GM21825 (cell line): ENCODE data around the gene NFE2.

Experiments used
- ATAC-seq: cut with Tn5 transposase; IDR thresholded peaks from one replicate; pipeline ENCODE4 v1.9.1; 2021; ENCODE audit warnings: mild to moderate bottlenecking, moderate library complexity; ENCODE audit not compliant: unreplicated experiment

Gene NFE2

DNA sequence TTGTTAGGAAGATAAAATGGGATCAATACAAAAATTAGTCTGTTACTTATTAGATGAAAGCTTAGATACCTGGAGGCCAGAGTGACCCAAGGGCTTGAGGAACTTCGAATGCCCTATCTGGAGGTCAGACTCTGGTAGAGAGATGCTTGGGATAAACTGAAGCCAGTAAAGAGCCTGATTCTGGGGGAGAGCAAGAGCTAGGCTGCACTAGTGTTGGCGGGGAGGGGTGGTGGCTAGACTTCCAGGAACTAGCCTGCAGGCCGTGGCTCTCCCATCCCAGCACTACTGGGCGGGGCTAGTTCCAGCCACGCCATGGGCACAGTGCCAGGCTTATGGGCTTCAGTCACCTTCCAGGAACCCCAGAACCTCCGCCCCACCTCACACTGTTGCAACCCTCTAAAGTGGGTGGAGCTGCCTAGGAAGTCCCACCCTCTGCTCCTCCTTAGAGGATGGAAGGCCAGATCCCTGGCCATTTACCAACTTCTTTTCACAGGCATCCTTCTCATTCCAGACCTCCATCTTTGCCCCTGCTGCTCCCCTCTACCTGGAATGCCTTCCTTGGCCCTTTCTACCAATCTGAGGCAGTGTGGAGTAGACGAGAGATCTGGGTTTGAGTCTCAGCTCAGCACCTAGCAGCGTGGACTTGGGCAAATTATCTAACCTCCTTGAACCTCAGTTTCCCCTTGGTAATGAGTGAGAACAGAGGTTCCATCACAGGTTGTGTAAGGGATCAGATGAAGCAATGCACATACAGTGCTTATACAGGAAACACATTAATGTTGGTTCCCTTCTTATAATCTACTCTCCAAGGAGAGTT lies 6.3 kb upstream of the NFE2 start:
- no peak for ATAC-seq

DNA sequence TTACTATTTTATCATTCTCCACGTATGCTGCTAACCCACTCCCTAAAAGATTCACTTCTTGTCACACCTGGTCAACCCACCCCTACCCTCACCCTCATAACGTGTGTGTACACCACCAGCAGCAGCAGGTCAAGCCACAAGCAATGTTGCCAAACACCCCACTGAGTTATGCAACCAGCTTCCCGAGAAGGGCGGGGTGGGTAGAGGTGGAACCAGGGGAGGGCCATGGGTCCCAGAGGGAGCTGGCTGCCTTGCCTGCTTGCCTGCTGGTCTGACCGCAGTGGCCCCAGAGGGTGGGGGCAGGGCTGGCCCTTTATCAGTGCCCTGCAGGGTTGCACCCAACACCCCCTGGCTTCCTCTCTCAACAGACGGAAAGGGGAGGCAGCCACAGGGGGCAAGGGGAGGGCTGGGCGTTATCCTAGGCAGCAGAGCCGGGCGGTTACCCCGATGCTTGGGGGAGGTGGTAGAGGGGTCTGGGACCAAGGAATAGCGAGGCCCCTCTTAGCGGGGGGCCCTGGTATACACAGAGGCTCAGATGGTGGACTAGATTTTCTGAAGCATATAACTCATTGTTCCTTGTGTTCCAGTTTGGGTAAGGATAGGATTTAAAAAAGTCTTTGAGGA lies 3.5 kb upstream of the NFE2 start:
- ATAC-seq = no peak

DNA sequence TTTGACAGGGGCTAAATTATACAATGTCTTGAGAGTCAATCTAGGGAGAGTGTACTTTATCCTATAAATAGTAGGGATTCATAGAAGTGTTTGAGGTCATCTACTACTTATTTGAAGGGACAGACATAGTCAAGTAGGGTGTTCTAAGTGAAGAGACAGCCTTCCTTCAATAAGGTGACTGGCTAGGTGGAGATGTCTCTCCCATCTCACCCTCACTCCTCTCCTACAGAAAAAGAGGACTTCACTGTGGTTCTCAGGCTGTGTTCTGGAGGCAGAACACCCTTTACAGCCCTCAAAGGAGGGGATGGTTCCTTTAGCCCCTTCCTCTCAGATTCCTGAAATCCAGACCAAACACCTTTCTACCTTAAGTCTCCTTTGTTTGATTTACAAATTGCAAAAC lies 2.8 kb upstream of the NFE2 start:
- no peak for ATAC-seq

DNA sequence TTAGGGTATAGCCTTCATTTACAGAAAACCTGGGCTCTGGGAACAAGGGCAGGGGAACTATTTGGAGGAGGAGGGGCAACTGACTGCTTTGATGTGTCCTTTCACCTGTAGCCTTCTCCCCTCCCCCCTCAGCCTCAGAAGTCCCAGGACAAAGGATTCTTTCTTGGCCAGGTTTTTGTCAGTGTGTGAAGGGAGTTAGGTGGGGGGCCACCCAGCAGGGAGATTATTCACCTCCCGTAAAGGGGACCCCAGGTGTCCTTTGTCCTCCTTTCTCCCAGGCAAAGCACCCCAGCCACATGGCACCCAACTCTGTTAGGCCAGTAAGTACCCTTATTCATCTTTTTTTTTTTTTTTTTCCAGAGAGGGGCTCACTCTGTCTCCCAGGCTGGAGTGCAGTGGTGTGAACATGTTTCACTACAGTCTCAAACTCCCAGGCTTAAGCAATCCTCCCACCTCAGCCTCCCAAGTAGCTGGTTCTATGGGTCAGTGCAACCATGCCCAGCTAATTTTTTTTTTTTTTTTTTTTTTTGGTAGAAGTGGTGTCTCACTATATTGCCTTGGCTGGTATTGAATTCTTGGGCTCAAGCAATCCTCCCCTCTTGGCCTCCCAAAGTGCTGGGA lies 723 bp upstream of the NFE2 start:
- ATAC-seq = no peak

DNA sequence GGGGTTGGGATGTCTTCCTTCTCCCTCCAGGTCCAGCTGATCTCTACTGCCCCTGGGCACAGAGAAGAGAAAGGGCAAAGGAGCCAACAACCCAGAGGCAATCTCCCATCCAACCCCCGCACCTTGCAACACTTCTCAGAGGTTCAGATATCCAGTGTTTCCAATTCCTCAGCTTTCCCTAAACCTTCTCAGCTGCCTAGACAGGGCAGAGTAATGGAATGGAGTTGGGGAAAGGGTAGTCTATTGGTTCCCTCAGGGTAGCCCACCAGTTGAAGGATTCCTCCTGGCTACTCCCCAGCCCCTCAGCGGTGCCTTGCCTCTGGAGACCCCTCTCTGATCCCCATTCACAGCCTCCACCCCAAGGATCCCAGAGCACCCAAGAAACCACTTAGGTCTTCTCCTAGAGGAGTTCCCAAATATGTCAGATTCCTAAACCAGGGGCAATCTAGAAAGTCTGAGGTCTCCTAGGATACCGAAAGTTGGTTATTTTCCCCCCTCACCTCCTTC lies 537 bp downstream of the NFE2 start:
- no peak for ATAC-seq

DNA sequence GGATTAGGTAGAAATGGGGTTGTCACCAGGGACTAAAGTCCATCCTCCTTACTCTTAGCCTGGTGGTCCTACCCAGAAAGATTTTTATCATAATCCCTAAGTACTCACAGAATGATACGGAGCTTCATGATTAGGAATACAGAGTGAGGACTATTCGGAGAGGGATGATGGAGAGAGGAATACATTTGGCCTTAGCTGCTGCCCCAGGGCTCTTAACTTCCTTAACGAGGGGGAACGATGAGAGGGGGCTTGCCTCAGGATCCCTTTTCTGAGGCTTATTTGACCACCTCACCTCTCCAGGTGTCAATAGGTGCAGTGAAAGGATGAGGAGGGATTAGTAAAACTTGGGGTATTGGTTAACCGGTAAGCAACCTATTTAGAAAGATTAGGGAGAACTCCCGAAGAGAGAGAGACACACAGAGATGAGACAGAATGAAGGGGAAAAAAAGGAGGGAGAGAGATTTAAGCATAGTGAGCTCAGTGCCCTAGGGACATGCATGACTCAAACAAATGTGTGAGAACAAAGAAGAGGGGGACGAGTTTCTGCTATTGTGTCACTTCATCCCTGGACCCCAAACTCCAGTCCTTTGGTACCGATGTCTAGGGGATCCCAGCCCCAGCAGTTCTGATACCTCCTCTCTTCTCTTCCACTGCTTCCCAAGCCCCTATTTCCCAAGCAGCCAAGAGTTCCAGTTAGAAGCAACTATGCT lies 1.1 kb downstream of the NFE2 start:
- no peak for ATAC-seq

DNA sequence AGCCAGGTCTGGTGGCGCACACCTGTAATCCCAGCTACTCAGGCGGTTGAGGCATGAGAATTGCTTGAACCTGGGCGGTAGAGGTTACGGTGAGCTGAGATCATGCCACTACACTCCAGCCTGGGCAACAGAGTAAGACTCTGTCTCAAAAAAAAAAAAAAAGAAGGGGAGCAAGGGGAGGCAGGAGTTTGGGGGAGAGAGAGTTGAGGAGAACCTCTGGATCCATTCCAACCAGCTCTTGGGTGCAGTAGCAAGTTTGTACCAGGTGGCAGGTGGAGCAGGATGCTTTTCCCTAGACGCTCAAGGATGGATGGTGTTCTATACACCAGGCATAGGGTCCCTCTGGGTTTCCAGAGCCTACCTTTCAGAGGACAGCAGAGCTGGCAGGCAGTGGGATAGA lies 1.9 kb downstream of the NFE2 start:
- ATAC-seq = no peak

DNA sequence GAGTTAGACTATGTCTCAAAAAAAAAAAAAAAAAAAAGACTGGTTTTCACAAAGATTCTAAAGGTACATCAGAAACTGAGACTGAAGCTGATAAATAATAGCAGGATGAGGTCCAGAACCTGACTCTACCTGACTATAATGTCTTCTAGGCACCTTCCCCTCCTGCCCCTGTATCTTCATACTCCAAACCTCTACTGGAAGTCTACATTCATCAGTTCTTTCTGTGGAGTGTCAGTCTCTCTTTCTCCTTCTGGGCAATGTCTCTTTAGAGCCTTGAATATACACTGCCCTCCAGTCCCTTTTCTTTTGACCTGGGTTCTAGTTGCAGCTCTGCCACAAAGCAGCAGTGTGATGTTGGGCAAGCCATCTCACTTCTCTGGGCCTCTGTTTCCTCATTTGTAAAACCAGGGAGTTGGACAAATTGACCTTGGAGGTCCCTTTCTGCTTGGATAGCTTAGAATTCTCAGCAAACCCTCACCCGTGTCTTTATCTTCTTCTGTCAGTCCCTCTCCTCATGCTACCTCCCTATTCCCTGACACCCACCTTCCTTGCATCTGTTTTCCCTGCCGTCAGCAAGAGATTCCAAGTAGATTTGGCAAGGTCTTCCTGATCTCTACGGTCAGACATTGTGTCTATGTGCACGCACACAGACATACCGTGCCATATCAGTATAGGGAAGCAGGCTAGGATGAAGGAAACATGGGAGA lies 4.3 kb downstream of the NFE2 start:
- ATAC-seq = no peak

DNA sequence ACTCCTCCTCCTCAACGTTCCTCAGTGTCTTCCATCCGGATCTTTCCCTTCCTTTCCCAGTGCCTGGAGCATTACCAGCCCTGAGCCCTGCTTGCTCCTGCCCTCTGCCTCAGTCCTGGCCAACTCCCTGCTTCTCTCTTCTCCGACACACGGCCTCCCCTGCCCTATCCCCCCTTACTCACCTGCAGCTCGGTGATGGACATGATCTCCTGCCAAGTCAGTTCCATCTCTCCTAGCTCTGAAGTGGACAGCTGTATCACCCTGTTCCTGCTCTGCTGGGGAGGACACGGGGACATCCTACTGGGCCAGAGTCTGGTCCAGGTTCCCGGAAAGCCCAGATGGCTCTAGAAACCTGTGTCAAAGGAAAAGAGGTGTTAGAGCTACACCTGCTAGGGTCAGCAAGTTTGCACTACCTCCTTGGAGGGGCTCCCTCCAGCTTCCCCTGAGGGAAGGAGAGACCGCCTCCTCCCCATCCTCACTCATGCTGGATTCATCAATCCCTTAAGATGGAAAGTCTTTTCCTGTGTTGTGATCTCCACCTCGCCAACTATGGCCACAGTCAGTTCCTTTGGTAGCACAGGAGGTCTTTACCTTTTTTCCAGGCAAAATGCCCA lies 5.8 kb downstream of the NFE2 start:
- ATAC-seq = no peak

DNA sequence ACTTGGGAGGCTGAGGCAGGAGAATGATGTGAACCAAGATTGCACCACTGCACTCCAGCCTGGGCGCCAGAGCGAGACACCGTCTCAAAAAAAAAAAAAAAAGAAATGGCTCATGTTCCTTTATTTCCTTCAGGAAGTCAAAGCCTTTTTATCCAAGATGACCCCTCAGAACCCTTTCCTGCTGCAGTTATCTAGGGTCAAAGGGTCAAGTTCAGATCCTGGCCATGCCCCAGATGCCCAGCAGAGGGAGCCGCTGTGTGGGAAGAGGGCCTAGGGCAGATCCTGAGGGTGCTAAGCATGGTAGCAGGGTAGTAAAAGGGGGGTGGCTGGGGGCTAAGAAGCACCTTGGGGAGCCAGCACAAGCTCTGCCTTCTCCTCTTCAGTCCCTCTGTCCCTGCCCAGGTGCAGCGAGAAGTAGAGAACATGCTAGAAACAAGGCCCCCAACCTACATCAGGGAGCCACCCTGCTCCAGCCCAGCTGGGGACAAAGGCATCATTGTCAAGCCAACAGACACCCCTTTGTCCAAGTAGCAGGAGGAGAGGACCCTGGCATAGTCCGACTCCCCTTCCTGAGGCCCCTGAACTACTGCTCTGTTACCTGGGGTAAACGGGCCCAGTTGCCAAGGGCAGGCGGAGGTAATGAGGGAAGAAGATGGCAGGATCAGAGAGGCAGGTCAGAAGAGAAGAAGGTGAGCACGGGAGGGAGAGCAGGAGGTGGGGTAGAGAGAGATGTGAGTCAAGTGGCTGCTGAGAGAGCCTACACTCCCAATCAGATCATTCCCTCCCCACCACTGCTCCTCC lies 6.5 kb downstream of the NFE2 start:
- peak; percentile 52 for ATAC-seq

DNA sequence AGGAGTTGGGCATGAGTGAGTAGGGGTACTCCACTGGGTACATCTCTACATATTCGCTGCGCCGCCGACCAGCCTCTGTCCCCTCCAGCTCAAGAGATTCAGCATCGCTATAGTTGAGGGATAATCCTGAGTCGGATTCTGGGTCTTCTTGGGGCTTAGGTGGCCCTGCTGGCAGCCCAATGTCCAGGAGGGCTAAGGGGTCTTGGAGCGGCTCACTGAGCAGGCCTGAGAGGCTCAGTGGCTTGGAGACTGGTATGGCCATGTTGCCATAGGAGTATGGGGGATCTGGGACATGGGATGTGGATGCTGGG lies 7.9 kb downstream of the NFE2 start:
- ATAC-seq = no peak

DNA sequence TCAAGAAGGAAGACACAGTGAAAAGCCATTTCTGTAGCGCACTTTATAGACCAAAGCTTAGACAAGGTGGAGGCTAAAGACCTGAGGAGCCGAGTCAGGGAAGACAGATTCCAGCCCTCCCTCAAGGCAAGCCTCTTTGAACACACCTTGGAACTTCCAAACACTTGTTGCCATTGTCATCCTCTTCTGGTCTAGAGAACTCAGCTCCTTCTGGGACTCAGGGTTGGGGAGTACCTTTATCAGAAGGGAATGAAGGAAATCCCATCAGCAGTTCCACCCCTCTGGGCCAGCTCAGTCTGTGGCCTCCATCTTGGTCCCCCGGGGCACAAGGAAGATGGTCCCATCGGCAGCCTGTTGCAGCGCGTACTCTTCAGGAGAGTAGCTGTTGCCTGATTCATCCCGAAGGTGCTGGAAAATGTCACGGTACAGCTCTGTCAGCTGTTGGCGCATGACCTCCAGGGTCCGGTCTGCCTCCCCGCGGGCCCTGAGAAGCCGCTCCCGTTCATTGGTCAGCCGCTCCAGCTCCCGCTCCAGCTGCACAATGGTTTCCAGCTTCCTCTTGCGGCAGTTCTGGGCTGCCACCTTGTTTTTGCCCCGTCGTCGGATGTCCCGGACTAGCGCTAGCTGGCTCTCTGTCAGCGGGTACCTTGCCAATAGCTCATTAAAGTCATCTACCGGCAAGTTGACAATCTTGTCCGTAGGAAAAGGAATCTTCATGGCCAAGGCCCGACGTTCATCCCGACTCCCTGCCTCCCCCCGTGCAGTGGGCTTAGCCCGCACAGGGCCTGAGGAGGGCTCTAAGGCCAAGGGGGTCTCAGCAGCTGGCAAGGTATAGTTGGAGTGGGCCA lies 8.5 kb downstream of the NFE2 start:
- no peak for ATAC-seq

DNA sequence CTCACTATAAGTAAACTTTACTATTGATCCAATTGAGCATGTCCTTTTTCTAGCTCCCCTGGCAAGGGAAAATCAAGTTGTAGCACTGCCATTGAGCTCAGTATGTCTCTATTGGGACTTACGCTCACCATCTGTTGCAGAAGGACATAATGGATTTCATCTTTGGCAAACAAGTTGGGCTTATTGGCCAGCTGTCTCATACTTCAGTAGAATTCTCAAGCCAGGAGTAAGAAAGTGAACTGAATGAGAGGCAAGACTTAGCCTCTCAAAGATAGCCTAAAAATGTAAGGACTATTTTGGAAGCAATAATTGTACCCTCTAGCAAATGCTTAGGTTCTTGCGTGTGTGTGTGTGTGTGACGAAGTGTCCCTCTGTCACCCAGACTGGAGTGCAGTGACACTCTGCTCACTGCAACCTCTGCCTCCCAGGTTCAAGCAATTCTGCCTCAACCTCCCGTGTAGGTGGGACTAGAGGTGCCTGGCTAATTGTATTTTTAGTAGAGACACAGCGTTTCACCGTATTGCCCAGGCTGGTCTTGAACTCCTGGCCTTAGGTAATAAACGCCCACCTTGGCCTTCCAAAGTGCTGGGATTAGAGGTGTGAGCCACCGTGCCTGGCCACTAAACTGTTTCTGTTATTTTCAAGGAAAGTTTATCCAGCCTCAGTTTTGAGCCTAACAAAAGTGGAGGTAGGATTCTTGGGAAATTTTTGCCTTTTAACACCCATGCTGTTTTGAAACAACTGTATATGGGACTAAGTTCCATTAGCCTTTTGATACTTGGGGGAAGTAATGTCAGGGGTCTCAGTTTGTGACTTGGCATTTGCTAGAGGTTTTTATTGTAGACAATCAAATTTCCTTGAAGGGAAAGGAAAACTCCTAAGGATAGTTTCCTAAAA lies 13.3 kb downstream of the NFE2 start:
- ATAC-seq = no peak

DNA sequence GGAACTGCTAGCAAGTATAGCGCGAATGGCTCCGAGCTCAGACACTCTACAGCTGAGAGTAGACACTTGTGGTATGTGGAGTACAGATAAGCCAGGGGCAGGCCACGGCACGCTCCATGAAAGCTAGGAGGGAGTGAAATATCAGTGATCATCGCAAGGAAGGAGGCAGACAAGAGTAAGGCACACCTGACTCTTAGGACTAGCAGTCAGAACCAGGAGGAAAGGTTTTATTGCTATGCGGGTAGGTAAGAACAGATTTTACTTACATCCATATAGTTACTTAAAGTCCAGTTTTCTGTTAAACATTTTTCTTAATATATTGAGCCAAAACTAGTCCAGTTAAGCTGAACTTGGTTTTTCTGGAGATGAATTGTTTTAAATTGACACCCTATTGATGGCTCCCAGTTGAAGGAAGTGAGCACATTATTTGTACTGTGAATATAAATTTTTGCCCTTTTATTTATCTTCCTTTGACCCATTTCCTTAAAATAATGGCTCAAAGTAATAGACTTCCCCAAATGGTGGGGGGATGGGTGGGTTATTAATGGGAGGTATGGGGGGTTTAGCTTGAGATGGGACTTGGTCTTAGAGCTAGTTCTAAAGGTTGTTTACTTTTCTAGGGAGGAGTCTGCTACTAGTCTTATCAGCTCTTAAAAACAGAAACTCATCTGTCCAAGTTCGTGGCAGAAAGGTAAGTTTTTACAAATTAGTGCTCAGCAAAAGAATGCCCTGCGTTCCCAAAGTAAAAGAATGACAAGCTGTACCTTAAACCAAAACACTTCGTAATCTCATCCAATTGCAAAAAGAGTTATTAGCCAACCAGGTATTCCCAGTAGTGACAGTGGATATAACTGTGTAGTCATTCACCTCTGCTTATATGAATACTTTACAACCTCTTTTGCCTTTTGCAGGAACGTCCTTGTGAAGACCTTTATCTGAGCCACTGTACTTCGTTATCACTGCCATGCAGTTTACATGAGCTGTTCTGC lies 14.5 kb downstream of the NFE2 start:
- no peak for ATAC-seq

DNA sequence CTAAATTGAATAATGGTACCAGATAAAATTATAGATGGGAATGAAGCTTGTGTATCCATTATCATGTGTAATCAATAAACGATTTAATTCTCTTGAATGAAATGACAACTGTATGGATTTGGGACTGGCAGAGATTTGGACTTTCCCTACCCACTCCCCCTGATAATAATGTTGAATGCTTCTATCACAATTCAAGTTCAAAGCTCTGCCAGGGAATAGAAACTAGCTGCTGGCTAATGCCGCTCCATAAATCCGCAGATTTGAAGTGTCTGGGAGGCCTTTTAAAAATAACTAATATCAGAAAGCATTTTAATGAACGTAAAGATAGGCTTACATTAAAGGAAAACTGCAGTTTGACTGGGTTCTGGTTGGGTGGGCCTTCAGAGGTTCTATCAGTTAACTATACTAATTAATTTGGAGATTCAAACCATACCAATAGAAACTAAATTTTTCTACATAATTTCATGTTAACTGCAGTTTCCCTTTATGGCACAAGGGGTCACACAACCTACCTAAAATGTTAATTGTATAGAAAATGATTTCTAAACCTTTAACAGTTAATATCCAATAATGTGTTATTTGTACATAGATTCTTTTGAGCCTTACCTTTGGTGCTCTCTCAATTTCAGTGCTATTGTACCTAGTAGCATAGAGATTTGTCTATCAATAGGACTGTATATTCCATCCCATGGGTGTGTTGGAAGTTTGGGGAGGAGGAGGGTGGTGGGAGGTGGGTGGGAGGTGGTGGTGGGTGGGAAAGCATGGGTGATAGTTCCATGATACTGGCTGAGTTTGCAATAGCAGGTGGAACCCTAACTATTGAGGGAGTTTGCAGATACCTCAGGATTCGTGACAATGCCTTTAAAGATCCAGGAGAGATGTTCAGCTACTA lies 15.4 kb downstream of the NFE2 start:
- no peak for ATAC-seq
